HCT116 (cell line): ENCODE results near the gene TMEM86B. TPM values are rescaled to one million over a fixed set of nuclear protein-coding genes. Genes with fewer than 3 reads are reported as not detected.
"Not testable (repeated sequence)": the region's sequence is repeated elsewhere in the genome, so short reads cannot be mapped to it uniquely, and the experiment has no call there.

Experiments used
- ATAC-seq: fragments of 200-7000 bp; cut with Tn5 transposase; 2 replicates; pipeline ENCODE4 v1.9.1; 2020; ENCODE audit warnings: mild to moderate bottlenecking, moderate library complexity
- BruUV-seq: library from RNA; stranded (reverse); fragments of 400-500 nt; replicated peaks from 2 replicates; lab custom pipeline; 2021; lab: Mats Ljungman, UMichigan
- CTCF ChIA-PET: fragments of 300-600 bp; sonication (Branson Sonifier 250); formaldehyde crosslinking; loops from one replicate; lab custom pipeline; 2021; ENCODE audit warnings: antibody characterized with exemption; lab: Charles Lee
- POLR2A ChIA-PET: fragments of 300-600, 350-600 bp; sonication (Branson Sonifier 250); formaldehyde crosslinking; loops from one replicate; lab custom pipeline; 2021; ENCODE audit warnings: antibody characterized with exemption; lab: Charles Lee
- RAD21 ChIA-PET, 2 experiments: fragments of 300-600 bp; sonication (Branson Sonifier 250); formaldehyde crosslinking; loops; one replicate each; lab custom pipeline; 2023; ENCODE audit warnings: low total read pairs in 2 of 2; ENCODE audit not compliant: uncharacterized antibody in 2 of 2, unreplicated experiment in 2 of 2, low non-redundant PET in 1 of 2; lab: Charles Lee
- DNase-seq: peaks from one replicate; pipeline ENCODE4 v3.0.0-alpha.2; 2010; ENCODE audit warnings: low read depth, low spot score
- H2AFZ ChIP-seq: fragments of 200-600 bp; shearing (Covaris generic), sonication (generic); 2 replicates; pipeline ENCODE4 v1.6.1; 2017; ENCODE audit warnings: low read depth, mixed run types, mixed read lengths, antibody characterized with exemption, low read length; ENCODE audit not compliant: poor library complexity, severe bottlenecking
- H3K27ac ChIP-seq: 2 replicates; pipeline ENCODE4 v1.5.1; 2012; ENCODE audit warnings: low read depth, low read length
- H3K27me3 ChIP-seq: fragments of 200-600 bp; sonication (generic); 2 replicates; pipeline ENCODE4 v1.6.1; 2016; ENCODE audit warnings: mixed run types, low read length, mixed read lengths; ENCODE audit not compliant: insufficient read depth
- H3K36me3 ChIP-seq, 2 experiments: fragments of 200-500 bp in 1 of 2; fragments of 200-600 bp in 1 of 2; sonication (Bioruptor generic) in 1 of 2; sonication (generic) in 1 of 2; 2 replicates each; pipeline versions ENCODE4 v1.5.1 to v1.6.1; 2014 to 2016; ENCODE audit warnings: low read length in 2 of 2, inconsistent platforms in 1 of 2, mixed read lengths in 1 of 2, mixed run types in 1 of 2; ENCODE audit not compliant: insufficient read depth in 2 of 2, control insufficient read depth in 1 of 2
- H3K4me1 ChIP-seq, 2 experiments: fragments of 200-600 bp in 1 of 2; sonication (generic) in 1 of 2; 2 replicates each; pipeline versions ENCODE4 v1.5.1 to v1.6.1; 2012 to 2017; ENCODE audit warnings: low read length in 2 of 2, inconsistent platforms in 1 of 2, mild to moderate bottlenecking in 1 of 2, mixed read lengths in 1 of 2, mixed run types in 1 of 2, moderate library complexity in 1 of 2; ENCODE audit not compliant: insufficient read depth in 2 of 2, control insufficient read depth in 1 of 2
- H3K4me2 ChIP-seq: fragments of 200-600 bp; sonication (generic); 2 replicates; pipeline ENCODE4 v1.6.1; 2017; ENCODE audit warnings: mixed run types, low read length, mixed read lengths
- H3K4me3 ChIP-seq, 2 experiments: fragments of 200-600 bp in 1 of 2; sonication (generic) in 1 of 2; replicated peaks in 1 of 2; 2 replicates each; pipeline ENCODE4 v1.5.1; 2011 to 2016; ENCODE audit warnings: low read length in 2 of 2, control low read depth in 1 of 2, low read depth in 1 of 2, mild to moderate bottlenecking in 1 of 2, mixed read lengths in 1 of 2, mixed run types in 1 of 2
- H3K79me2 ChIP-seq: fragments of 200-600 bp; sonication (generic); 2 replicates; pipeline ENCODE4 v1.6.1; 2017; ENCODE audit warnings: mild to moderate bottlenecking, mixed run types, low read length, moderate library complexity, mixed read lengths; ENCODE audit not compliant: insufficient read depth
- H3K9ac ChIP-seq: fragments of 200-600 bp; sonication (generic); 2 replicates; pipeline ENCODE4 v1.6.1; 2016; ENCODE audit warnings: low read length, mixed read lengths
- H3K9me2 ChIP-seq: fragments of 200-600 bp; sonication (generic), shearing (Covaris generic); 2 replicates; pipeline ENCODE4 v1.6.1; 2017; ENCODE audit warnings: mixed run types, mild to moderate bottlenecking, moderate library complexity; ENCODE audit not compliant: insufficient read depth
- H3K9me3 ChIP-seq, 2 experiments: fragments of 200-500 bp in 1 of 2; fragments of 200-600 bp in 1 of 2; sonication (Bioruptor generic) in 1 of 2; sonication (generic) in 1 of 2; 2 replicates each; pipeline ENCODE4 v1.6.1; 2014 to 2017; ENCODE audit warnings: low read length in 2 of 2, mixed read lengths in 2 of 2, inconsistent platforms in 1 of 2, low read depth in 1 of 2, mild to moderate bottlenecking in 1 of 2, mixed run types in 1 of 2, moderate library complexity in 1 of 2; ENCODE audit not compliant: control insufficient read depth in 1 of 2, insufficient read depth in 1 of 2
- H4K20me1 ChIP-seq: fragments of 200-600 bp; sonication (generic), shearing (Covaris generic); 2 replicates; pipeline ENCODE4 v1.6.1; 2017; ENCODE audit warnings: mixed run types, mild to moderate bottlenecking, moderate library complexity; ENCODE audit not compliant: insufficient read depth
- CTCF ChIP-seq, 3 experiments: fragments of 200-600 bp in 1 of 3; sonication (generic) in 1 of 3; IDR thresholded peaks in 2 of 3; conservative IDR thresholded peaks in 1 of 3; 2 replicates each; pipeline ENCODE4 v1.5.1; 2012 to 2017; ENCODE audit warnings: low read depth in 2 of 3, low read length in 2 of 3, antibody characterized with exemption in 1 of 3, borderline replicate concordance in 1 of 3, control low read depth in 1 of 3, mild to moderate bottlenecking in 1 of 3, mixed read lengths in 1 of 3, mixed run types in 1 of 3, moderate library complexity in 1 of 3; ENCODE audit not compliant: insufficient read depth in 1 of 3
- EZH2 ChIP-seq: fragments of 200-600 bp; sonication (generic); IDR thresholded peaks from 2 replicates; pipeline ENCODE4 v1.6.1; 2017; ENCODE audit warnings: antibody characterized with exemption, mixed run types
- POLR2AphosphoS5 ChIP-seq: IDR thresholded peaks from 2 replicates; pipeline ENCODE4 v1.6.1; 2011; ENCODE audit warnings: mild to moderate bottlenecking, low read depth, low read length, moderate library complexity
- RAD21 ChIP-seq: IDR thresholded peaks from 2 replicates; pipeline ENCODE4 v1.6.1; 2012; ENCODE audit warnings: low read depth, mild to moderate bottlenecking
- SRF ChIP-seq: IDR thresholded peaks from 2 replicates; pipeline ENCODE4 v1.6.1; 2012; ENCODE audit warnings: low read depth
- TCF7L2 ChIP-seq: IDR thresholded peaks from 2 replicates; pipeline ENCODE4 v1.7.0; 2011; ENCODE audit warnings: borderline replicate concordance, inconsistent platforms; ENCODE audit not compliant: insufficient read depth, insufficient read length; ENCODE audit errors: extremely low read depth
- YY1 ChIP-seq: IDR thresholded peaks from 2 replicates; pipeline ENCODE4 v1.6.1; 2011; ENCODE audit warnings: low read length, low read depth, moderate library complexity, mild to moderate bottlenecking; ENCODE audit not compliant: insufficient replicate concordance; ENCODE audit errors: extremely low read depth
- intact Hi-C: fragments of 100-400 bp; cut with micrococcal nuclease; formaldehyde crosslinking; loops from 2 replicates; pipeline ENCODE4 v1.10.0; 2022
- total RNA-seq: library from RNA; stranded (reverse); gene quantifications from one replicate; pipeline ENCODE4 v1.2.1, GENCODE V29; 2021; ENCODE audit not compliant: unreplicated experiment

TMEM86B gene
- total RNA-seq, 1 experiment from 2014 or later: 10.6 TPM

DNA sequence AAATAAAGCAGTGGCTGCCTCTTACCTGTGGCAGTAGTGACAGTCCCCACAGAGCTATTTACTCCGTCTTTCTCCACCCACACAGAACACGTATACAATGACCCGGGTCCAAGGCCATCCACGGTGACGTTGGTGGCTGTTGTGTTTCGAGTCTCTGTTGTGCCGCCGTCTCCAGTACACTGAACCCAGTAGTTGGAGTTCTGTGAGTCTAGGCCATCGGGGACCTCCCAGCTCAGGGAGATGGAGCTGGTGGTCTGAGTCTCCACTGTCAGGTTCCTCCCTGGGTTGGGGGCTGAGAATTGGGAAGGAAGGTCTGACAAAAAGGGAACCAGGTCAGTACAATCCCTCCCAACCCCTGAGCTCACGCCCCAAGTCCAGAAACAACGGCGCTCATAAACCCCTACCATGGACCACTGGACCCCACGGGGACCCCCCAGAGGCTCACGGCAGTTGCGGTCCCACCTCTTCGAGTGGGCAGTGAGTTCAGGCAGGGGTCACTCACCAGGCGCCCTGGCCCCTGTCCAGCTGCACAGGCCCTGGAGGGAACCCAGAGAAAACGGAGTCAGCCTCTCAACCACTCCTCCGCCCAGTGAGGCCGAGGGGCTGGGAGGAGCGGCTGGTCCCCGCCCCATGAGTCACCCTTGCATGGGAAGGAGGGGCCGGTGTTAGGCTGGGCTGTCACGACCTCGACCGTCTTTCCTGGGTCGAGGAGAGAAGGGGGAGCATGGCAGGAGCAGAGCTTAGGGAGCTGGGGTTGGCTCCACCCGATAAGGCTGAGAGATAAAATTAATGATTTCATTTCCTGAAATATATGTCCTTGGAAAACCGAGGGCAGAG is 21.7 kb downstream of the TMEM86B start (continued):
- peak; percentile 49 for TF ChIP-seq TCF7L2
- TF ChIP-seq YY1: peak; percentile 44
- no peak for TF ChIP-seq EZH2
- no peak for TF ChIP-seq SRF
- peak; percentile 80 for TF ChIP-seq POLR2AphosphoS5

GRCh38 chr19:55202199-55202598 is 26.4 kb downstream of the TMEM86B start:
- BruUV-seq, RAD21 ChIA-PET, H3K36me3 ChIP-seq, H3K27me3 ChIP-seq, intact Hi-C loops, H3K9me3 ChIP-seq, ATAC-seq, H3K27ac ChIP-seq, H3K9ac ChIP-seq, DNase-seq, POLR2A ChIA-PET, H3K9me2 ChIP-seq, H4K20me1 ChIP-seq, H3K4me2 ChIP-seq, H3K79me2 ChIP-seq, H2AFZ ChIP-seq, H3K4me3 ChIP-seq: not testable (repeated sequence)
- TF ChIP-seq RAD21 (0 out of 2 replicates have a peak, but pooled peaks have one; percentile 15), CTCF (IDR thresholded peaks at IDR 0.05 in 2 of 3, conservative IDR thresholded peaks at IDR 0.05 in 1 of 3; ENCODE audit: borderline replicate concordance in 1 of 3, insufficient read depth in 1 of 3, low read depth in 2 of 3, low read length in 2 of 3) (0 out of 6 replicates have a peak, but pooled peaks of 2 of the 3 experiments have one; percentile 18 to 24)
- peaks cover 4 to 15% of the 10 kb centered on the region in 2 experiments for H3K4me1 ChIP-seq
- CTCF ChIA-PET: interaction anchor here (0.6 kb wide), 1 partner anchor 56 kb away, joined by 5 read pairs; no protein-coding TSS in a partner anchor
